Stimulated activated CD8-positive, alpha-beta memory T cell treated with anti-CD3 and anti-CD28 coated beads, Interleukin-15, amount 100 ng/mL, for 48 hours (primary cell): Measurements from ENCODE around the gene TMEM250.

ENCODE experiments used
- DNase-seq, 2 donors: peaks; one replicate each; pipeline ENCODE4 v3.0.0-alpha.2; 2020; ENCODE audit warnings: low read depth in 2 of 2

The TMEM250 gene

DNA sequence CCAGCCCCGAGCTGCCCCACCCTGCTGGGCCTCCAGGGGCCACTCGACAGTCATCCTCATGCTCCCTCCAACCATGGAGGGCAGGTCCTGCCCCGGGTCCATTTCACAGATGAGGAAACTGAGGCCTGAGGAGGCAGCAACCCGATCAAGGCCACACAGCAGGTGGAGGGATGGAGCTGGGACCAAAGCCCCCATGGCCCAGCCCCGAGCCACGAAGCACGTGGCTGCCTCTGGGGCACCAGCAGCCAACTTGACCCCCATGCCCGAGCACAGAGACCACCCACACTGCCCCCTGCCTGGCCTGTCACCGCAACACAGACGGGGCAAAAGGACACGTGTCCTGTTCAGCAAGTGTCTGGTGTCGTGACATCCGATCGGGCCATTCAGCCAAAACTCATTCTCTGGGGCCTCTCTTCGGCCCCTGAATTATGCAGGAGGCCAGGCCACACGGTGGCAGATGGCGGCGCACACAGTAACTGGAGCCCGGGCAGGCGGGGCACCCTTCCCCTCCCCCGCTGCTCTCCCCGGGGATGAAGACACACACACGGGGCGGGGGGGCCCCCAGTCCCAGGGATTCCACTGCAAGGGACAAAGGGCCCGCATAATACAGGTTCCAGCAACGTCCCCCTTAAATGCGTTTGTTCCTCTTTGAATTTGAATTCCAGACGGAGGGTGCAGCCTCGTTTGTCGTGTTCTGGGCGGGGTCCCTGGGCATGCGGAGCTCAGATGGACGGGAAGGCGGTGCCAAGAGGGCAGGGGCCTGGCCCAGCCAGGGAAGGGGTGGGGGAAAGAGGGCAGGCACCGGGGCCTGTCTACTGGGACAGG, 29.4 kb upstream of the TMEM250 start:
- no peak for DNase-seq

DNA sequence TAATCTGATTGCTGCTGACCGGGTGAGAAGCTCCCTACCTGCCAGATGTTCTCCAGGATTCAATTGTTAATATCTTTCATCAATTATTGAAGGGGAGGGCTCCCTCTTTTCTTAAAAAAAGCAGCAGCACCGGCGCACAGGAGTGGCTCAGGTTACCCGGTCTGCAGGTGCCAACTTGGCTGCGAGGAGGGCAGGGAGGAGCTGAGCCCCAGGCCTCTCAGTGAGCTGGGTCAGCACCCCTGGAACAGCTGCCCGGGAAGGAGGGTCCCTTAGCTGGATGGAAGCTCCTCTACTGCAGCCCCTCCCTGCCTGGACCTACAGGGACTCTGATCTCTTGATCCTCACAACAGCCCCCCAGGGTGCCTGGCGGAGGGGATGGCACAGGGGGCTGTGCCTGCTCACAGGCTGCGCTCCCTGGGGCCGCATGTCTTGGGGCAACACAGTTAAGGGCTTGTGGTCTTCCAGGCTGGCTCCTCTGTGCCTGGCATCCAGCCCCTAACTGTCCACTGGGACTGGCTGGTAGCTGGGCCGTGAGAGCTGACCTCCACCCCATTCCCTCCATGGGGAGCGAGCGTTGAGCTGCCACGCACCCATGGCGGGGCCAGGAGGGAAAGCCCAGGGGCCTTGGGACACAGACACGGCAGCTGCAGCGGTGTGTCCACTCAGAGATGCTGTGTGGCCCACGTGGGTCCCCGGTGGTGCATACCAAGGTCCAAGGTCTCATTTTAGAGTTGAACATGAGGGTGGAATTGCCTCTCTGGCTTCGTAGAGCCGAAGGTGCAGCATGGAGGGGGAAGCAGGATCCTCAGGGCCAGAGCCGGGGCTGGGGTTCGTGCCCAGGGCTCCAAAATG, 28.6 kb upstream of the TMEM250 start:
- DNase-seq, result no peak

DNA sequence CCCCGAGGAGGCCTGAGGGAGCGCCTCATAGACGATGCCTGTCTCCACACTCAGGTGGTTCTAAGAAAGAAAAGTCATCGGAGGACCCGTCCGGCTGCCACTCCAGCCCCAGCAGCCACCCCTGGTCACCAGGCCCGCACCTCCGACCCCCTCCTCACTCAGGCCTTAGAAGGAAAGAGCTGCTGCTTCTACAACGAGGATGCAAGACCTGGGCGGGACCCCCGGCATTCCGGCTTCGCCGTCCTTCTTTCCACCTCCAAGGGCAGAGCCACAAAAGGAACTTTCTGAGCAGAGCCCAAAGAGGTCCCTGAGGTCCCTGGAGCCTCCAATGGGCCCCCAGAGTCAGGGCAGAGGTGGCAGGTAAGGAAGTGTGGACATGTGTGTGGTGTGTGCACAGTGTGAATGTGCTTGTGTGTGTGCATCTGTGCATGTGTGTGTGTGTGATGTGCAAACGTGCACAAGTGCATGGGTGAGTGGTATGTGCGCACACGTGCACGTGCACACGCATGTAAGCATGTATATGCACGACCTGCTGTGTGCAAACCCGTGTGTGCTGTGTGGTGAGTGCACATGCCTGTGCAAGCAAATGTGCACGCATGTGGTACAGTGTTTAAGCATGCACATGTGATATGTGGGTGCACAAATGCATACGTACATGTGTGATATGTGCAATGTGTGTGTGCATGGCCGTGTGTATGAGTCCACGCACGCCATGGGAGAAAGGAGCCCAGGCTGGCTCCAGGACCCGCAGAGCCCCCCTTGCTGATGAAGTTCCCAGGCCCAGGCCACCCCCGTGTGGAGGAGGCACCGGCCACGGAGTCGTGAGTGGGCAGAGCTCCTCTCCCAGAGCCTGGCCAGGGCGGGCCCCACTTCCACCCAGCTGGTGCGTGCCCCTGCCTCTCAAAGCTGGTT, 27.7 kb upstream of the TMEM250 start:
- DNase-seq, result no peak

DNA sequence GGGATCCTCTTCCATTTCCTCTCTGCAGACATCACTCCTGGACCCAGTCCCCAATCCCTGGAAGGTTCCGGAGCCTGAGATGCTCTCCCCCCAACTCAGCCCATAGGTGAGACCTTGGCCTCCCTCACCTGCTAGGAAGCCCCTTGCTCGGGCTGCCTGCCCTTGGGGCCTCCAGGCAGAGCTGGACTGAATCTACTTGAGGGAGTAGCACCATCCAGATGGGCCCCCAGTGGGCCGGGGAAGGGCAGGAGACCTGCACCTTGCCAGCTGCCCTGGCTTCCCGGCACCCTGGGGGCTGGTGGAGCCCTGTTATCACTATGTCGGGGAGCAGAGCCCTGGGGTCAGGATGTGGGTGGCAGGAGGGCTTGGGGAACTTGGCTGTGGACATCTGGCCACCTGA, 26.9 kb upstream of the TMEM250 start:
- no peak for DNase-seq

DNA sequence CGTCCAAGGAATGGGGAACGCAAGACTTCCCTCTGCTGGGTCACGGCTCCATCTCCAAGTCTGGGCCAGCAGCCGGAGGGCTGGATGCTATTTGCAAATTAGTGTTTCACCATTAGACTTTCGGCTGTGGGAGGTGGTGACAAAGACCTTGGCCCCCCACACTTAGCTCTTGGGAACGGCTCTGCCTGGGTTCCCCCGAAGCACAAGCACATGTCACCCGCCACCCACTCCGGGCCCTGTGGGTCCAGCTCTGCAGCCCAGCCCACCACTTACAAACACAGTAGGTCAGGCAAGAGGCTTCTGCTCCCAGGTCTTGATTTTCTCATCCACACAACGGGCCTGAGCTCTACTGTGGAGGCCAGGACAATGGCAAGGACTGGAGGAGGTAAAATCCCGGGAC, 25.8 kb upstream of the TMEM250 start:
- no peak for DNase-seq

DNA sequence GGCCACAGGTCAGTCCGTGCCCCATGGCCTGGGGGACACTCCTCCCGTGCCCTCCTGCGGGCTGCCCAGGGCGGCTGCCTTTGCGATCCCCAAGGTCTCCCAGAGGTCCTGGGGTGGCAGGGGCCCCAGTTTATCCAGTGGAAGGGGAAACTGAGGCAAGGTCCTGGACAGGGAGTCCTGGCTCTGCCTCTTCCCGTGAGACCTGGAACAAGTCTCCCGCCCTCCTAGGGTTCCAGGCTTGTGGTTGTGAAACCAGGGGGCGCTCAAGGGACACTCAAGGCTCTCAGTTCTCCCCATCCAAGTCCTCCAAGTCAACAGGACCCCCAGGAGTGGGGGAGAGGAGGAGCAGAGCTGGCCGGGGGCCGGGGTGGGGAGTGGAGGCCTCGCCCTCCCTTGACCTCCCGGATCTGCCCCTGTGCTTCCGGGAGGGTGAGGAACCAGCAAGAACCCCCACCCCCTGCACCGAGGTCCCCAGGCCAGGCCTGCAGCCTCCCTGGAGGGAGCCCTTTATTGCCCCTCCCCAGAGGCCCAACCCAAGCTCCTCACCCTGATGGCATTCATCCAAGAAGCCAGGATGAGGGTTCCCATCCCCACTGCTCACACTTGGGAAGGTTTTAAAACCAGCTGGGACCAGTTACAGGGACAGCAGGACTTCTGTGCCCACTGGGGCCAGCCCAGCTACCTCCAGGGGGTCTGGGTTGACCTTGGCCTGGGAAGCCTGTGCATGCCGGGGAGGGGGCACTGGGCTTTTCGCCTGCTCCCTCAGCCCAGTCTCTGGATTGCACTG, 24.7 kb upstream of the TMEM250 start:
- DNase-seq, result no peak

DNA sequence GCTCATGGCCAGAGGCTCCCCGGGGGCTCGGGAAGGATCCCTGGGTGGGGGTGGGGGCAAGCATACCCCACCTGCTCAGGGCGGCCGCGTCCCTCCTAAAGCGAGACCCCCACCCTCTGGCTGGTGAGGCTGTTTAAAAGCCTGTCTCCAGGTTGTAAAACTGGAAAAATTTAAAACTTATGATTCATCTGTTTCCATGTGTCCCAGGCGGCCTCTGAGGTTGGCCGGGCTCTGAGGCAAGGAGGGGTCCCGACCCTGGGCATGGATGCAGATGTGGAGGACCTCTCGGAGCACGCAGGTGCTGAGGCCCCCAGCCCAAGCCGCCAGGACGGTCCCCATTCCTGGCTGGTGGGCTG, 24.2 kb upstream of the TMEM250 start:
- no peak for DNase-seq

DNA sequence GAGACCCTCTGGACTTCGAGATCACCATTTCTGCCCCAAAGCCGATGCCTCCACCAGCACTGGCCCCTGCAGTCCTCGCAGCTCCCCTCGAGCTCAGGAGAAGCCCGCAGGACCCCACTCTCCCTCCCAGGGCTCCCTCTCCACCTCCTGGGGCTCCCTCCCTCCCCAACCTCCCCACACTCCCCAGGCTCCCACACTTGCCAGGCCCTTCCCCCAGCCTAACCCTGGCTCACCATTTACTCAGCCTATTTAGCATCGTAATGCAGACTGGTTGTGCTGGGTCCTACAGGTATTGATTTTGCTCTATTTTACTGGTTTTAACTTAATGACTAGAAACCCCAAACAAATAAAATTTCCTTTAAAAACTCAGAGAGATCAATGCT, 23.7 kb upstream of the TMEM250 start:
- no peak for DNase-seq

DNA sequence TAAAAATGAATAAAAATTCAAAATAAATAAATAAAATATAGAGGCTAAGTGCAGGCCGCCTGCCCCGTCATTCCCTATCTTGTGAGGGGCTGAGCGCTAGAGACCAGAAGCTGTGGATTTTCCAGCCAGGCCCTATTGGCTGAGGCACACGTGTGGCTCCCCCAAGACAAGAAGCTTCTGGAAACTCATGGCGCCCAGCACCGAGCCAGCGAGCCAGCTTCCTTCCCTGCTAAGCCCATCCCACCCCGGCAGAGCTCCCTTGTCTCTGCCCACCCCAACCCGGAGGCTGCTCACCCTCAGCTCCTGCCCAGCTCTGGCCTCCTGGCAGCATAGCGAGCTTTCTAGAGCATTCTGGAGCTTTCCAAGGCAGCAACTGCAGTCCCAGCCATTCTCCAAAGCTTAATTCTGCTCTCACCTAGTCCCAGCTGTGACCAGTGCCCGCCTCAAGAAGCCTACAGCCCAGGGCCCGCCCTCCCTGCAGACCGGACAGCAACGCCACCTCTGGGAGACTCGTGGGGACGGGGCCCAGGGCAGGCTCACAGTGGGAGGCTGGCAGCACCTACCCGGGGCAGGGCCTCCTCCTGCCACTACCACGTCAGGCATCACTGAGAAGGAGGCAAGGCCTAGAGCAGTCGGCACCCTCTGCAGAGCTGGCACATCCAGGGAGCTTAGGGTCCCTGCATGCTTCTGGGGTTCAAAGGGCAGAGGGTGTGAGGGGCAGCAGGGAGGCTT, 23.2 kb upstream of the TMEM250 start:
- no peak for DNase-seq

DNA sequence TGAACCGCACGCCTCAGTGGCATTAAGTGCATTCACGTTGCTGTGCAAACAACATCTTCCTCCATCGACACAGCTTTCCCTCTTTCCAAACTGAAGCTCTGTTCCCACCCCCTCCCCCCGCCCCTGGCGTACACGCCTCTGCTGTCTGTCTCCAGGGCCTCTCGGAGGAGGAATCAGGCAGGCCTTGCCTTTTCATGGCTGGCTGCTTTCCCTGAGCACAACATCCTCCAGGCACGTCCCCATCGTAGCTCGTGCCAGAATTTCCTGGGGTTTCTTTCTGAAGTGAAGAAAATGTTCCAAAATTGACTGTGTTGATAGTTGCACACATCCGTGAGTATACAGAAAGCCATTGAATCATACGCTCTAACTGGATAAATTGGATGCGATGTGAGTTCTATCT, 22.3 kb upstream of the TMEM250 start:
- DNase-seq, result no peak

DNA sequence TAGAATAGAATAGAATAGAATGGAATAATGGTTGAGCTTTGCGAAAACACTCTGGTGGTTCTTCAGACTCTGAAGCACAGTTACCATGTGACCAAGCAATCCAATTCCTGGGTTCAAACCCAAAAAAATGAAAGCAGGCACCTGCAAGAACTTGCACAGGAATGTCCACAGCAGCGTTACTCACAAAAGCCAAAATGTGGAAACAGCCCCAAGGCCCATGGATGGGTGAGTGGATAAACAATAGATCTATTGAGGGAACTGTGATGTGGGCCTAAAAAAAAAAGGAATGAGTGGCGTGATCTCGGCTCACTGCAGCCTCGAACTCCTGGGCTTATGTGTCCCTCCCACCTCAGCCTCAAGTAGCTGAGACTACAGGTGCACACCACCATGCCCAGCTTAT, 21.4 kb upstream of the TMEM250 start:
- DNase-seq, result no peak

DNA sequence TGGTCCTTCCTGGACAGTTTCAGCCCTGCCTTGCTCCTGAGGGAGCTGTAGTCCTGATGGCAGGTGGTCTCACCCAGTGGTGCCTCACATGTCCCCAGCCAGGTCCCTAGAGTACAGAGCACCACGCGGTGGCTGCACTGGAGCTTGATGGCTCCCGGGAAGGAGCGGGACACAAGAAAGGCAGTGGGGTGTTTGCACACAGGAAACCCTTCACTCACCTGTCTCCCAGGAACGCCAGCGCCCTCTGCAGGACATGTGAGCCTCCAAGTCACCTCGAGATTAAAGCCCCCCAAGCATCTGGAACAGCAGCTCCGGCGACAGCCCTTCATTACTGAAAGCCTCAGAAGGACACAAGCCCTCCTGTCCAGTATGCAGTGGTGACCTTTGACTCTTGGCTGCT, 19.9 kb upstream of the TMEM250 start:
- DNase-seq, result peak; percentile 20 to 30

DNA sequence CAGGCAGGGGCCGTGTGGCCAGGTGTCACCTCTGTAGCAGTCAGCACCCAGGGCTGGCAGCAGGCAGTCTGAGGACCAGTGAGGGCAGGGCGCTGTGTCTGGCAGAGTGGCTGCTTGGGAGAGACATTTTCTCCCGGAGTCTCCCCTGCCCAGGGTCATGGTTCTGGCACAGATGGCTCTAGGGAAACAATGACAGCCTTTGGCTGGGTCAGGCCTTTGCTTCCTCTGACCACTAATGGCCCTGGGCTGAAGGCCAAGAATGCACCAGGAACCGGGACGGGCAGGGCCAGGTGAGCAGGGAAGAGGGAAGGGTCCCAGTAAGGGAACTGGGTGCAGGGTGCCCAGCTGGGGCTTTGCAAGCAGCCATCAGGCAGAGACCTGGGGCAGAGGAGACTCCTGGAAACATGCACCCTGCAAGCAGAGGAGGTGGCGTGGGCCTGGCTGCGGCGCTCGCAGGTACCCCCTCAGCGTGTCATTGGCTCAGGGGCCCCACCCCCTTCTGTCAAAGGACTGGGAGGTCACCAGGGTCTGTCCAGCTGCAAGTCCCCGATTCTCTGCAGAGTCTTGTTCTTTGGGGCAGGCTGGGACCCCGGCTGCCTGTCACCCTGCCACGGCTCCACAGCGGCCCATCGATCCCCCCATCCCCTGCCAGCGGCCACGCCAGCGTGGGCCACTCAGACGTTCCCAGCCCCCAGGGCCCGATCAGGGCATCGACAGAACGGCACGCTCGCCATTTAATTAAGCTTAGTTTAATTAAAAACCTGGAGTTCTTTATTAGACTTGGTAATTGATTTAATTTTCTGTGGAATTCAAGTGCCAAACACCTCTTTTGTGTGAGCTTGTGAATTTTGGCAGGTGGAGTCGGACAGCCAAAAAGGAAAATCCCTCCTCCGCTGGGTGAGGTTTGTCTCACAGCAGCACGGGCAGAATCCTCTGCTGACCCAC, 18.9 kb upstream of the TMEM250 start:
- no peak for DNase-seq

DNA sequence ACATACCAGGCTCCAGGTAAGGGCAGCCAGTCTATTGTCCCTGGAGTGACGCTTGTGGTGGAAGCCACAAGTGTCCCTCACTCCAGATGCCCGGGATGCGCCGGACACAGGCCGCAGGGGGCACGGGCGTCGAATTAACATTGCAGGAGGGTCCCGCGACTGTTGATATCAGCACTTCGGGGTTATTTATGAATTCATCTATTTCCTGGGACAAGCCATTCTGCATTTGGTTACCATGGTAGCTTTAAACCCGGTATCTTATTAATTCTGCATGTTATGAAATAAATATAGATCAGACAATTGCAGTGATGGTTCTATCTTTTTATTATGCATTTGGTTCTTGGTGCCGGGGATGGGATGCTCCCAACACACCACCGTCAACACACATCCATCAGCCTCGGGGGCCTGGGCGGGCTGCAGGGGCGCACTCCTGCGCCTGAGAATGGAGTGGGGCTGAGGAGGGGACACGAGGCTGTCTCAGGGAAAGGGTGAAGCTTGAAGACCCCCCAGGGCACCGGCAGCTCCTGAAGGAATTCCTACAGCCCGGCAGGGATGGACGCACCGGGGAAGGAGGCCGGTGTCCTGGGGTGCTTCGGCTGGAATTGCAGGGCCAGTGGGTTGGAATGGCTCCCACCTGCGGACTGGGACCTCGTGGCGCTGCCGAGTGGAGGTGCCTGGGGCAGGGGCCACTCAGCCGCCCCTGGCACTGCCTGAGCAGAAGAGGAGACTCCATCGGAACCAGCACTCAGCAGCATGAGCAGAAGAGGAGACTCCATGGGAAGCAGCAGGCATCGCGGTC, 17.7 kb upstream of the TMEM250 start:
- DNase-seq, result no peak

DNA sequence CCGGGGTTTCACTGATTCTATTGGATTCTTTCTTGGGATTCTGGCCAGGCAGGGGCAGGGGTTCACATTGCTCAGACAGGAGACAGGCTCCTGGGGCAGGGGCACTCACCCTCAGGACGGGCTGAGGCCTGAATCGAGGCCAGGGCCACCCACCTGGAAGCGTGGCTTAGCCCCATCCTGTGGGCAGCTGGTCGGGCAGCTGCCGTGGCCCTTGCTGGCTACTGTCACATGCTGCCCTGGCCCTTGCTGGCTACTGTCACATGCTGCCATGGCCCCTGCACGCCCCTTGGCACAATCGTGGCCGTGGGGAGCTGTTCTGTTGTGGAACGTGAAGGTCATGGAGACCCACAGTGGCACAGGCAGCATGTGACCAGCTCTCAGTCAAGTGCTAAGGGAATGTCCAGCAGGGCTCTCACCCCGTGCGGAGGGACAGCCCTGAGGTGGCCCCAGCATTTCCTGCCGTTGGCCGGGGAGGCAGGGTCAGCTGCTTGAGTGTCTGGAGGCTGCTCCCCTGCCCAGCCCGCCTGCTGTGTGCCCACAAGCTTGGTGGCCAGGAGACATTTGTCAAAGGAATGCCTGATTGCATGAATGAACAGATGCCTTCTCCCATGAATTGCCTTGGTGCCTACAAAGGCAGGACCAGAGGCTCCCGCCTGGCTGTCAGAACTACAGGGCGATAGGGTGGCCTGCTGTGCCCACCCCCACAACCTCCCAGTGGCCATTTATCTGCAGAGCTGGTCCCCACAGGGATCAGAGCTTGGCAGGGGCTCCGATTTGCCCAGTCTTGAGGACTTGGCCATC, 16.9 kb upstream of the TMEM250 start:
- DNase-seq, result no peak

DNA sequence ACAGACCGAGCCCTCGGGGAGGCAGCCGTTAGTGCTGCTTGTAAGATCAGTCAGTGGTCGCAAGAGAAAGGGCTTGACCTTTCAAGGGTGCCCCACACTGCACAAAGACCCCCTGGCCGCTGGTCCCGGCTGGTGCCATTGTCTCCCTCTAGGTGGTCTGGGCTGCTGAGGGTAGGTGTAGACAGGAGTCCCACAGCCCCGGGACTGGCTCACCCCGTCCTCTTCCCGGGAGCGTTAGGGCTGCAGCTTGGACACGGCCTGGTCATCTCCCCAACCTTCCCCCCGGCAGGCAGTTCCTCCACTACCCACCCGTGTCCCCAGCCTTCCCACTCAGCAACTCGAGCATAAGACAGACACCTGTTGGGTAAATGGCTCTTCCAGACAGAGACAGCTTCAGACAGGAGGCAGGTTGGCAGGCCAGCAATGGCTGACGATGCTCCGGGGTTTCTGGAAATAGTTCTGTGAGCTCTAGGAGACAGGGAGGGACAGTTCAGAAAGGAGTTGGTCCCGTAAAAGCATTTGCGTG, 15.3 kb upstream of the TMEM250 start:
- DNase-seq, result no peak

DNA sequence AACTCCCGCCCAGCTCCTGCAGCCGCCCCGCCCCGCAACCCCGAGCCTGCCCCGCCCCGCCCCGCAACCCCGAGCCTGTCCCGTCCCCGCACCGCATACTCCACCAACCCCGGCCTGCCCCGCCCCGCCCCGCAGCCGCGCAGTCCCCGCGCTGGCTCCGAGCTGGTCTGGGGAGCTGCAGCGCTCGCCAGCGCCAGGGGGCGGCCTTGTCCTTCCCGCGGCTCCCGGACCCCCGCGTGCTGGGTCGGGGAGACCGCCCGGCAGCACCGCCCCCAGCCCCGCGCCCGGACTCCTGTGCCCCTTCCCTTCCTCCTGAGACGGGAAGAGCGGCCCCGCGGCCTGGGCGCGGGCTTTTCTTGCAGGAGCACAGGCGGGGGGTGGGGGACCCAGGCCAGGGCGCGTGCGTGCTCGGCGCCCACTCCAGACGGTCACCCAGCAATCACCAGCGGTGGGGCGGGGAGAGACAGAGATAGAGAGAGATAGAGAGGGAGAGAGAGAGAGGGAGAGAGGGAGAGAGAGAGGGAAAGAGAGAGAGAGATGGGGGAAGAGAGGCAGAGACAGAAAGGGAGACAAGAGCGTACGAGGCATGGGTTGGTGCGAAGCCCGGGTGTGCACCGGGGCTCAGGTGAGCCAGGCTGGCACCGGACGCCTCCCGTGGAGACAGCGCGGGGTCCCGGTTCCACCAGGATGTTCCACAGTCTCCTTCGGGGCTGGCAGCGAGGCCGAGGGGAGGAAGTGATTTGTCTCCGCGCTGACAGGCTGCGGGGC, 14.7 kb upstream of the TMEM250 start:
- DNase-seq, result peak in 1 of 2 donors; percentile 14
